Fibroblast of villous mesenchyme (primary cell): ENCODE results near the gene BTK. TPM values are rescaled to one million over a fixed set of nuclear protein-coding genes. Genes with fewer than 3 reads are reported as not detected.

Source experiments
- DNase-seq: peaks from one replicate; pipeline ENCODE4 v3.0.0-alpha.2; 2010; ENCODE audit warnings: low read depth
- H3K4me3 ChIP-seq: 2 replicates; pipeline ENCODE4 v1.5.1; 2011; ENCODE audit warnings: low read depth, mild to moderate bottlenecking, low read length
- total RNA-seq: library from RNA; depleted of rRNA; stranded (reverse); fragments of >200 nt; gene quantifications from 2 replicates; pipeline ENCODE4 v1.2.3, GENCODE V29; 2012
- TF ChIP-seq, protein P1 (sequence below): IDR thresholded peaks from 2 replicates; pipeline ENCODE4 v1.5.1; 2012; ENCODE audit warnings: low read depth, mild to moderate bottlenecking, low read length; ENCODE audit not compliant: insufficient read depth

Gene BTK
- total RNA-seq, 1 donor = not detected

DNA sequence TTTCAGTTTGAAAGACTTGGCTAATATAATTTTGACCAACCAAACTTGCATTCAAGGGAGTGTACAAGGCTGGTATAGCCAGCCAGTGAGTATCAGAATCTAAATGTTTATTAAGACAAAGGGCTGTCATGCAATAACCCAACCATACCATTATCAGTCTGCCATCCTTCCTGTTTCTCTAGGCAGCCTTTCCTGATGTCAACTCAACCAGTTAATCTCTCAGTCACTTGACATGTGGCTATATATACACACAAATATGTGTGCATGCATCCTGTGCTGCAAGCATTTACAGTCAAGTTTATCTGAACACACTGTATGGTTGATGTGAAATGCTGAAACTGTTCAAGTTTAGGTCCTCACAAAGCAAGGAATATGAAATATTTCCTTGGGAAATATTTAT lies 17.2 kb downstream of the BTK start:
- H3K4me3 ChIP-seq = no peak overlapping the region
- no peak for DNase-seq
- TF ChIP-seq, protein P1, sequence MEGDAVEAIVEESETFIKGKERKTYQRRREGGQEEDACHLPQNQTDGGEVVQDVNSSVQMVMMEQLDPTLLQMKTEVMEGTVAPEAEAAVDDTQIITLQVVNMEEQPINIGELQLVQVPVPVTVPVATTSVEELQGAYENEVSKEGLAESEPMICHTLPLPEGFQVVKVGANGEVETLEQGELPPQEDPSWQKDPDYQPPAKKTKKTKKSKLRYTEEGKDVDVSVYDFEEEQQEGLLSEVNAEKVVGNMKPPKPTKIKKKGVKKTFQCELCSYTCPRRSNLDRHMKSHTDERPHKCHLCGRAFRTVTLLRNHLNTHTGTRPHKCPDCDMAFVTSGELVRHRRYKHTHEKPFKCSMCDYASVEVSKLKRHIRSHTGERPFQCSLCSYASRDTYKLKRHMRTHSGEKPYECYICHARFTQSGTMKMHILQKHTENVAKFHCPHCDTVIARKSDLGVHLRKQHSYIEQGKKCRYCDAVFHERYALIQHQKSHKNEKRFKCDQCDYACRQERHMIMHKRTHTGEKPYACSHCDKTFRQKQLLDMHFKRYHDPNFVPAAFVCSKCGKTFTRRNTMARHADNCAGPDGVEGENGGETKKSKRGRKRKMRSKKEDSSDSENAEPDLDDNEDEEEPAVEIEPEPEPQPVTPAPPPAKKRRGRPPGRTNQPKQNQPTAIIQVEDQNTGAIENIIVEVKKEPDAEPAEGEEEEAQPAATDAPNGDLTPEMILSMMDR = no peak

DNA sequence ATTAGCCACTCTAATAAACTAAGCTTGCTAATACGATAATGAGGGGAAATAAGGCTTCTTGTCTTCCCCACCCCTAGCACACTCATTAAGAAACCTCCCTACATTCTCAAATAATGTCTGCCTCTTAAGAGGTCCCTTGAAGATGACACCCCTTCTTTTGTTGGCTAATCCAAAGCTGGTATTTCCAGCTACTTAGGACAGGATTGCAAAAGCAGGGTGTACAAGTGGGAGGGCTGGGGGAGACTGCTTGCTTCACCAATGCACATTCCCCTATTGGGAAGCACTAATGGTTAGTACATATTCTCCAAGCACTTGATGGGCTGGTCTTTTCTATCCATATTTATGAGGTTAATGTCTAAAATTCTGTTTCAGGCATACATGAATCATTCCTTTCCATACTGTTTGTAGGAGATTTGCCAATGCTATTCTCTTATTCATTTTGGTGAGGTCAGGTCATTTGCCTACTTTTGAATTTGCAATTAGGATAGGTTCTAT lies 20.6 kb downstream of the BTK start:
- DNase-seq = no peak
- H3K4me3 ChIP-seq = no peak overlapping the region
- TF ChIP-seq, protein P1 = no peak

DNA sequence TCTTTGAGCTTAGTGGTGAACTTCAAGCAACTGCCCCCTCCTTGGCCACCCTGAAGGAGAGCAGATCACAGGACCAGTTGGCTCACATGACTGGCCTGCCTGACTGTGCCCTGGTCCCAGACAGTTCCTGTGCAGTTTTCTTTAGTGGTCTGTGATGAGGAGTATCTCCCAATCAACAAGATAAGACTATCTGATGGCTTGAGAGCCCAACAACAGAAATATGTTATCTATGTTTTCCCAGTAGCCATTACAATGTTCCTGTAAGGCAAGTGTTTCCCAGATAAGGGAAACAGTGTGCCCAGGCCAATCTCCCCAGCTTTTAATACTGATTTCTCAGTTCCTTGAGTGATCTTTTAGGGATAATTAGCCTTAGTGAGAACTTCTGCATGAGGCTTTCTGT lies 23.2 kb downstream of the BTK start:
- TF ChIP-seq, protein P1 = no peak
- DNase-seq = no peak
- H3K4me3 ChIP-seq = no peak overlapping the region

DNA sequence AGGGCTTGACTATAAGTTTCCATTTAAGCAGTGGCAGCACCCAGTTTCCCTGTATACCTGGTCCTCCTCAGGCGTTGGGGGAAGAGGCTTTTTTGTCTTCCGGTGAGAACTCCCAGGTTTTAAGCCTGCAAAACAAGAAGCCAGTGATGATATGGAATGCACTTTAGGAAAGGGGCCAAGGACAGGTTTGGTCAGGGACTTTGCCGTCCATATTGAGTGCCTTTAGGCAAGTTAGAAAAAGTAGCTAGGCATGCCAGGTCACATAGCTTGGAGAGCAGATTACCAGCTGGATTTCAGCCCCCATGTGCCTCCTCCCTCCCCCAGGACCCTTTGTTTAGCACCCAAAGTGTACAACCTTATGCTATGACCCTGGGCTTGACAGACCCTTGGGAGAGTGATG lies 23.9 kb downstream of the BTK start:
- H3K4me3 ChIP-seq = no peak overlapping the region
- DNase-seq = no peak
- TF ChIP-seq, protein P1 = no peak

DNA sequence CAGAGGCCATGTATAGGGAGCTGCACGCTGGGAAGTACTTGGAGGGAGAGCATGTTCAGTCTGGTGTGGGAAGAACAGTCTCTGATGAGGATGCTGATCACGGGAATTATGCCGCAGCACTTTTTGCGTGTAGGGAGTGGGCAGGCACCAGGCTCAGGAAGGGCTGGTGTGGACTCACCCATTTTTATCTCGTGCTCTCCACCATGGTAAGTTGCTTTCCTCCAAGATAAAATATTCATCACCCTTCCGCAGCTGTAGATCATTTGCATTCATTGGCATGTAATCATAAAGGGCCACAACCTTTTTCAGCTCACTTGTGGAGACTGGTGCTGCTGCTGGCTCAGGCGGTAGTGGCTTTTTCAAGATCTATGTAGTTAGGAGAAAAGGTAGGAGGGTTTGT lies 25.6 kb downstream of the BTK start:
- H3K4me3 ChIP-seq = no peak overlapping the region
- TF ChIP-seq, protein P1 = no peak

DNA sequence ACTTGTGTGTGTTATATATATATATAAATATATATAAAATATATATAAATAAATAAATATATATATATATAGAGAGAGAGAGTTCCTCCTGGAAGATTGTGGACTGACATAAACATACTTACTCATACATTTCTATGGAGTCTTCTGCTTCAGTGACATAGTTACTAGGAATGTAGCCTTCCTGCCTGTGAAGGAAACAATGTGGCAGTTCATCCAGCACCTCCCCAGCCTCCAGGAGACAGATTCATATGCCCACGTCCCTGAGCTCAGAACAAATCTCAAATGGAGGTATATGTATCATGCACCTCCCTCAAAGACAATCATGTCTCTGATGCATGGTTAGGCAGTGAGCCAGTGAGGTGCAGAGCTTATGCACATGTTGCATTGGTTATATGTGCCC lies 26.0 kb downstream of the BTK start:
- no peak for DNase-seq
- TF ChIP-seq, protein P1 = no peak
- H3K4me3 ChIP-seq = no peak overlapping the region

More for the DNA sequence above, 25.6 kb downstream of the BTK start:
- no peak for DNase-seq

DNA sequence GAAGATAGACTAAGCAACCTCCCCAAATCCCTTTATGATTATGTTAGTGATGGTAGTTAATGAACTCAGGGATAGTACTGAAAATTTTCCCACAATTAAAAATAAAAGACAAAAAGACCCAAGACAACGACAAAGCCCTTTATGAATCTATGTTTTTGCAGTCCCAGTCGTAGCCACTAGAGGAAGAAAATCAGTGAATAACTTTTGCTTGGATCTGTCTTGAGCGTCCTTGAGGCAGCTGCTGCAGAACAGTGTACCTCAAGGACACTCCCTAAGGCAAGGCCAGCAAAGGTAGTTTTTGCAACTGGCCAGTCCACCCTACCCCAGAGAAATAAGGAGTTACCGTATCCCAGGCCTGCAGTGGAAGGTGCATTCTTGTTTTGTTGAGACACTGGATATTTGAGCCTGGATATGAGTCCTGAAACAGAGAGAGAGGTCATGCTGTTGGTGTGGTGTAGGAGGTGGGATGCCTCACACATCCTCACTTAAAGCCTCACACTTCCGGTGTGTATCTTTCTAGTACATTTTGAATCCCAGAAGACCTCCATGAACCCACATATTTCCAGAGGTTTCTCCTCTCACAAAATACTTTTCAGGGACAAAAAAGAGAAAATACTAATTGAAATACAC lies 28.7 kb downstream of the BTK start:
- no peak overlapping the region for H3K4me3 ChIP-seq
- TF ChIP-seq, protein P1 = peak; percentile 46
- peak; percentile 8 for DNase-seq
